ENCODE results near the gene ILF2.

The ILF2 gene

DNA sequence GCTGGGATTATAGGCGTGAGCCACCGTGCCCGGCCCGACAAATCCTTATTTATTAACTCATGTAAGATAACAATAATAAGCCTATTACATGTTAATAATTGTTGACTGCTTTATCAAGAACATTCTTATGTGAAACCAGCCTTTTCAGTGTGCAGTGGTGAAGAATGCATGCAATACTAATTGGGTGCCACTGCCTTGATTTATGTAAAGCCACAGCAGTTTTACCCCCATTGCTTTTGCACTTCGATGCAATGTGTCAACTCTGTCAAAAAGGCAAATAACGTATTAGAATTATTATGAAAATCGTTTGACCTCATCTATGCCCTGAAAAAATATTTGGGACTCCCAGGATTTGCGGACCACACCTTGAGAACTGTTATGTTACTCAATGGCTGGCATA, 25.9 kb upstream of the ILF2 start:
- POLR2A ChIA-PET: no interaction called here
- CTCF ChIA-PET: interaction anchor here (1.1 kb wide), 1 partner anchor 19 kb away, joined by 4 read pairs; no protein-coding TSS in a partner anchor
- Histone ChIP-seq H3K9me3 (ENCODE audit: control insufficient read depth, insufficient read depth, low read depth, low read length) (no peaks in the 10 kb centered on the region), H3K4me3 (ENCODE audit: low read depth, low read length) (no peak overlapping the region), H3K27ac (ENCODE audit: extremely low read depth, low read depth, low read length) (no peak overlapping the region), H3K4me1 (ENCODE audit: control insufficient read depth, insufficient read depth, low read length) (no peaks in the 10 kb centered on the region), H3K36me3 (ENCODE audit: control insufficient read depth in 2 of 2, insufficient read depth in 1 of 2, low read length in 2 of 2) (no peaks in the 10 kb centered on the region)
- TF ChIP-seq ZNF10 (tag by site-specific recombination; IDR thresholded peaks at IDR 0.05) (no peak), ZNF560 (tag by site-specific recombination; IDR thresholded peaks at IDR 0.05; ENCODE audit: borderline replicate concordance) (no peak), ZNF777 (tag by site-specific recombination; IDR thresholded peaks at IDR 0.05; ENCODE audit: borderline replicate concordance) (no peak)

DNA sequence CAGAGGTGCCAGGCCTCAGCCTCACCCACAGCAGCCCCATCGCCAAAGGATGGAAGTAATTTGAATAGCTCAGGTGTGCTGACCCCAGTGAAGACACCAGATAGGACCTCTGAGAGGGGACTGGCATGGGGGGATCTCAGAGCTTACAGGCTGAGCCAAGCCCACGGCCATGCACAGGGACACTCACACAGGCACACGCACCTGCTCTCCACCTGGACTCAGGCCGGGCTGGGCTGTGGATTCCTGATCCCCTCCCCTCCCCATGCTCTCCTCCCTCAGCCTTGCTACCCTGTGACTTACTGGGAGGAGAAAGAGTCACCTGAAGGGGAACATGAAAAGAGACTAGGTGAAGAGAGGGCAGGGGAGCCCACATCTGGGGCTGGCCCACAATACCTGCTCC, 22.7 kb upstream of the ILF2 start:
- Histone ChIP-seq H3K9me3 (ENCODE audit: control insufficient read depth, insufficient read depth, low read depth, low read length) (no peaks in the 10 kb centered on the region), H3K4me1 (ENCODE audit: control insufficient read depth, insufficient read depth, low read length) (no peaks in the 10 kb centered on the region), H3K4me3 (ENCODE audit: low read depth, low read length) (no peak overlapping the region), H3K27ac (ENCODE audit: extremely low read depth, low read depth, low read length) (no peak overlapping the region), H3K36me3 (ENCODE audit: control insufficient read depth in 2 of 2, insufficient read depth in 1 of 2, low read length in 2 of 2) (no peaks in the 10 kb centered on the region)
- POLR2A ChIA-PET: no interaction called here
- CTCF ChIA-PET: interaction anchor here (0.7 kb wide), 1 partner anchor 8 kb away, joined by 6 read pairs; no protein-coding TSS in a partner anchor
- no peak for TF ChIP-seq KLF16 (tag by site-specific recombination; IDR thresholded peaks at IDR 0.05)
- no peak for TF ChIP-seq REPIN1 (tag by site-specific recombination; IDR thresholded peaks at IDR 0.05; ENCODE audit: low read depth)
- no peak for TF ChIP-seq ZNF133 (tag by site-specific recombination; IDR thresholded peaks at IDR 0.05)
- TF ChIP-seq ZNF350 (tag by site-specific recombination; IDR thresholded peaks at IDR 0.05): no peak
- TF ChIP-seq ZNF785 (tag by site-specific recombination; IDR thresholded peaks at IDR 0.05): no peak
- TF ChIP-seq ZNF548 (tag by site-specific recombination; IDR thresholded peaks at IDR 0.05): no peak
- no peak for TF ChIP-seq ZNF473 (tag by site-specific recombination; IDR thresholded peaks at IDR 0.05)
- TF ChIP-seq, protein P1, sequence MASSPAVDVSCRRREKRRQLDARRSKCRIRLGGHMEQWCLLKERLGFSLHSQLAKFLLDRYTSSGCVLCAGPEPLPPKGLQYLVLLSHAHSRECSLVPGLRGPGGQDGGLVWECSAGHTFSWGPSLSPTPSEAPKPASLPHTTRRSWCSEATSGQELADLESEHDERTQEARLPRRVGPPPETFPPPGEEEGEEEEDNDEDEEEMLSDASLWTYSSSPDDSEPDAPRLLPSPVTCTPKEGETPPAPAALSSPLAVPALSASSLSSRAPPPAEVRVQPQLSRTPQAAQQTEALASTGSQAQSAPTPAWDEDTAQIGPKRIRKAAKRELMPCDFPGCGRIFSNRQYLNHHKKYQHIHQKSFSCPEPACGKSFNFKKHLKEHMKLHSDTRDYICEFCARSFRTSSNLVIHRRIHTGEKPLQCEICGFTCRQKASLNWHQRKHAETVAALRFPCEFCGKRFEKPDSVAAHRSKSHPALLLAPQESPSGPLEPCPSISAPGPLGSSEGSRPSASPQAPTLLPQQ (tag by site-specific recombination; IDR thresholded peaks at IDR 0.05): no peak
- TF ChIP-seq, protein P2, sequence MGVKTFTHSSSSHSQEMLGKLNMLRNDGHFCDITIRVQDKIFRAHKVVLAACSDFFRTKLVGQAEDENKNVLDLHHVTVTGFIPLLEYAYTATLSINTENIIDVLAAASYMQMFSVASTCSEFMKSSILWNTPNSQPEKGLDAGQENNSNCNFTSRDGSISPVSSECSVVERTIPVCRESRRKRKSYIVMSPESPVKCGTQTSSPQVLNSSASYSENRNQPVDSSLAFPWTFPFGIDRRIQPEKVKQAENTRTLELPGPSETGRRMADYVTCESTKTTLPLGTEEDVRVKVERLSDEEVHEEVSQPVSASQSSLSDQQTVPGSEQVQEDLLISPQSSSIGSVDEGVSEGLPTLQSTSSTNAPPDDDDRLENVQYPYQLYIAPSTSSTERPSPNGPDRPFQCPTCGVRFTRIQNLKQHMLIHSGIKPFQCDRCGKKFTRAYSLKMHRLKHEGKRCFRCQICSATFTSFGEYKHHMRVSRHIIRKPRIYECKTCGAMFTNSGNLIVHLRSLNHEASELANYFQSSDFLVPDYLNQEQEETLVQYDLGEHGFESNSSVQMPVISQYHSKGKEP (tag by site-specific recombination; IDR thresholded peaks at IDR 0.05): no peak
- TF ChIP-seq, protein P3, sequence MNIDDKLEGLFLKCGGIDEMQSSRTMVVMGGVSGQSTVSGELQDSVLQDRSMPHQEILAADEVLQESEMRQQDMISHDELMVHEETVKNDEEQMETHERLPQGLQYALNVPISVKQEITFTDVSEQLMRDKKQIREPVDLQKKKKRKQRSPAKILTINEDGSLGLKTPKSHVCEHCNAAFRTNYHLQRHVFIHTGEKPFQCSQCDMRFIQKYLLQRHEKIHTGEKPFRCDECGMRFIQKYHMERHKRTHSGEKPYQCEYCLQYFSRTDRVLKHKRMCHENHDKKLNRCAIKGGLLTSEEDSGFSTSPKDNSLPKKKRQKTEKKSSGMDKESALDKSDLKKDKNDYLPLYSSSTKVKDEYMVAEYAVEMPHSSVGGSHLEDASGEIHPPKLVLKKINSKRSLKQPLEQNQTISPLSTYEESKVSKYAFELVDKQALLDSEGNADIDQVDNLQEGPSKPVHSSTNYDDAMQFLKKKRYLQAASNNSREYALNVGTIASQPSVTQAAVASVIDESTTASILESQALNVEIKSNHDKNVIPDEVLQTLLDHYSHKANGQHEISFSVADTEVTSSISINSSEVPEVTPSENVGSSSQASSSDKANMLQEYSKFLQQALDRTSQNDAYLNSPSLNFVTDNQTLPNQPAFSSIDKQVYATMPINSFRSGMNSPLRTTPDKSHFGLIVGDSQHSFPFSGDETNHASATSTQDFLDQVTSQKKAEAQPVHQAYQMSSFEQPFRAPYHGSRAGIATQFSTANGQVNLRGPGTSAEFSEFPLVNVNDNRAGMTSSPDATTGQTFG (tag by site-specific recombination; IDR thresholded peaks at IDR 0.05; ENCODE audit: borderline replicate concordance): no peak
- TF ChIP-seq SETDB1 (IDR thresholded peaks at IDR 0.05; ENCODE audit: insufficient read length, low read length): no peak
- no peak for TF ChIP-seq ZNF354C (tag by site-specific recombination; IDR thresholded peaks at IDR 0.05; ENCODE audit: borderline replicate concordance, low read depth)
- TF ChIP-seq, protein P4, sequence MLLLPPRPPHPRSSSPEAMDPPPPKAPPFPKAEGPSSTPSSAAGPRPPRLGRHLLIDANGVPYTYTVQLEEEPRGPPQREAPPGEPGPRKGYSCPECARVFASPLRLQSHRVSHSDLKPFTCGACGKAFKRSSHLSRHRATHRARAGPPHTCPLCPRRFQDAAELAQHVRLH (tag by site-specific recombination; IDR thresholded peaks at IDR 0.05): no peak
- TF ChIP-seq ZNF626 (tag by site-specific recombination; IDR thresholded peaks at IDR 0.05): no peak
- TF ChIP-seq SCRT1 (tag by site-specific recombination; IDR thresholded peaks at IDR 0.05; ENCODE audit: borderline replicate concordance): no peak
- TF ChIP-seq, protein P5, sequence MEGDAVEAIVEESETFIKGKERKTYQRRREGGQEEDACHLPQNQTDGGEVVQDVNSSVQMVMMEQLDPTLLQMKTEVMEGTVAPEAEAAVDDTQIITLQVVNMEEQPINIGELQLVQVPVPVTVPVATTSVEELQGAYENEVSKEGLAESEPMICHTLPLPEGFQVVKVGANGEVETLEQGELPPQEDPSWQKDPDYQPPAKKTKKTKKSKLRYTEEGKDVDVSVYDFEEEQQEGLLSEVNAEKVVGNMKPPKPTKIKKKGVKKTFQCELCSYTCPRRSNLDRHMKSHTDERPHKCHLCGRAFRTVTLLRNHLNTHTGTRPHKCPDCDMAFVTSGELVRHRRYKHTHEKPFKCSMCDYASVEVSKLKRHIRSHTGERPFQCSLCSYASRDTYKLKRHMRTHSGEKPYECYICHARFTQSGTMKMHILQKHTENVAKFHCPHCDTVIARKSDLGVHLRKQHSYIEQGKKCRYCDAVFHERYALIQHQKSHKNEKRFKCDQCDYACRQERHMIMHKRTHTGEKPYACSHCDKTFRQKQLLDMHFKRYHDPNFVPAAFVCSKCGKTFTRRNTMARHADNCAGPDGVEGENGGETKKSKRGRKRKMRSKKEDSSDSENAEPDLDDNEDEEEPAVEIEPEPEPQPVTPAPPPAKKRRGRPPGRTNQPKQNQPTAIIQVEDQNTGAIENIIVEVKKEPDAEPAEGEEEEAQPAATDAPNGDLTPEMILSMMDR (tag by site-specific recombination; IDR thresholded peaks at IDR 0.05): no peak
- no peak for TF ChIP-seq ZNF560 (tag by site-specific recombination; IDR thresholded peaks at IDR 0.05; ENCODE audit: borderline replicate concordance)
